GM21528 (cell line): ENCODE data around the gene SUCNR1.
"Not testable (repeated sequence)": the region's sequence is repeated elsewhere in the genome, so short reads cannot be mapped to it uniquely, and the experiment has no call there.

Experiments used
- ATAC-seq: cut with Tn5 transposase; IDR thresholded peaks from one replicate; pipeline ENCODE4 v1.9.1; 2021; ENCODE audit warnings: mild to moderate bottlenecking, moderate library complexity; ENCODE audit not compliant: unreplicated experiment, low FRiP score

Gene SUCNR1

DNA sequence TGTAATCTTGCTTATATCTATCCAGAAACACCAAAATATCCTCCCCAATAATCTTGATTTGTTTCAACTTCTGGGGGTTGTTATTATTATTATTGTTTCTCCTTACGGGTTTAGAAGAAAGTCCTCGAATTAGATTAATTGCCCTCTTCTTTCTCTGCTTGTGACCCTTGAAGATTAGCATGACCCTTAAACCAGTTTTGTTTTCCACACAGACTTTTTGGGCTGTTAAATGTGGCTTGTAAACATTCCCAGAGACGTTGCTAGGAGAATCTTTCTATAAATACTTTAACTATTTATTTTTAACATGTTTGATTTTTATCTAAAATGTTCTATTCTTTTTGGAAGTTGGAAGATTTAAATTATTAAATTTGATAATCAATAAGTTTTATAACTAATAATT, 4.3 kb upstream of the SUCNR1 start:
- ATAC-seq = no peak

DNA sequence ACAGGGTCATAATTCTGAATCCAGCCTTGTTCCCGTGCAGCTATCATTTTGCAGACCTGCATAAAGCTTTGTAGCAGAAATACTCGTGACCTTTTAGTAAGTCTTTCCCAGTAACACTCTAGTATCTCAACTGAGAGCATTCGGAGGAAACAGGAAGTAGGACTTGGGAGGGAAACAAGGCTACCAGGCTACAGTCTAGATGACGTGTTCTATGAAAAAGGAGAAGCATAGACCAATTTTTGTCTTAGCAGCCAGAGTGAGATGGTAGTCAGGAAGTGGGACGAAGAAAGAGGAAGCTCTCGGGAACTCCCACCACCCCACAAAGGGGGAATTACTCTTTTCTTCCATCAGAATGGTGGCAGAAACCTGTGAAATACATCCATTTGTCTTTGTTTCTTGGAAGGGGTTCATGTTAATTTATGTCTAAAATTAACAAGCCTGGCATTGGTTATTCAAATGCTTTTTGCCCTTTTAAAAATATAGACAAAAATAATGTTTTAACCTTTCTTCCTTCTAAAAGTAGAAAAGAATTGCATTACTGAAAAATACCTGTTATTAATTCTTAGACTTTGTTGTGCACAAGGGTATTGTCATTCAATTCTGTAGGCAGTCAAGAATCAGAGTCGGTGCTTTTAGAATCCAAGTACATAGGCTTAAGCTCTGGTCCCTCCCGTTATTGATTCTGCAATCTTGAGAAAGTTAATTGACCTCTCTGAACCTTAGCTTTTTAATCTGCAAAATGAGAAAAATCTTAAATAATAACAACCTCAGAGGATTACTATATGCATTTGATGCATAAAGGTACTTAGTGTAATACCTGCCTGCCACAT, 1.6 kb upstream of the SUCNR1 start:
- peak; percentile 80 for ATAC-seq

DNA sequence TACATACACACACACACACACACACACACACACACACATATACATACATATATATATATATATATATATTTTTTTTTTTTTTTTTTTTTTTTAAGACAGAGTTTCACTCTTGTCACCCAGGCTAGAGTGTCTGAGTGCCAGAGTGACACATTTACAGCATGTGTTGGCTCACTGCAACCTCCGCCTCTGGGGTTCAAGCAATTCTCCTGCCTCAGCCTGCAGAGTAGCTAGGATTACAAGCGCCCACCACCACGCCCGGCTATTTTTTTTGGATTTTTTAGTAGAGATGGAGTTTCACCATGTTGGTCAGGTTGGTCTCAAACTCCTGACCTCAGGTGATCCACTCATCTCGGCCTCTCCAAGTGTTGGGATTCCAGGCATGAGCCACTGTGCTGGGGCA, 636 bp downstream of the SUCNR1 start:
- ATAC-seq = not testable (repeated sequence)

DNA sequence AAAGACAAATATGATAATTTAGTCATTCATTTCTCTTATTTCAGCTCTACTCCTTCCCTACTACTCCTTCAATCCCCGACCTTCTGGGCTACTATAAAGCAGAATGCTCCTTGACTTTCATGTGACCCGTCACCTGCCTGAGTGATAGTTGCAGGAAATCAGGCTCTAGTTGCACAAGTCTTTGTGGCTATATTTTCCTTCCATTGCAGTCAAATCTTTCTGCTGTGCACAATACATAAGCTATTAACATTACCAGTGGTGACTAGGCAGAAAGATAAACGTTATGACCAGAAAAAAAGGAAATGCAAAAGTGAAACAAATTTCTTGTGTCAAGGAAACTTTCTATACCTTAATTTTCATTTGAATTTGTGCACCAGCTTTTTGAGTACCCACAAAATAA, 2.3 kb downstream of the SUCNR1 start:
- ATAC-seq = peak; percentile 59

DNA sequence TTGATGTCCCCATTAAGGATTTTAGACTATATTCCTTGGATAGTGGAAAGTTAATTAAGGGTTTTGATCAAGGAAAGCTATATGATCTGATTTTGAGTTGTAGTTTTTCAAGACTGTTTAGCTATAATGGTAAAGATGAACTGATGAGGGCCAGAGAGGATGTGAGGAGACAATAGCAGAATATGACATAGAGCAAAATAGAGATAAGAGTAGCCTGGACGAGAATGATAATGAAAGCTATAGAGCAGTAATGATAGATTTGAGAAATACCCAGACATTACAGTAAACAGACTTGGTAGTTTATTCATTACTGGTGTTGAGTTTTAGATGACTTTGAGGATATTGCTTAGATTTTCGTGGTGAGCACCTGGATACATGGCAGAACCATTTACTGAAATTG, 3.8 kb downstream of the SUCNR1 start:
- ATAC-seq = no peak

DNA sequence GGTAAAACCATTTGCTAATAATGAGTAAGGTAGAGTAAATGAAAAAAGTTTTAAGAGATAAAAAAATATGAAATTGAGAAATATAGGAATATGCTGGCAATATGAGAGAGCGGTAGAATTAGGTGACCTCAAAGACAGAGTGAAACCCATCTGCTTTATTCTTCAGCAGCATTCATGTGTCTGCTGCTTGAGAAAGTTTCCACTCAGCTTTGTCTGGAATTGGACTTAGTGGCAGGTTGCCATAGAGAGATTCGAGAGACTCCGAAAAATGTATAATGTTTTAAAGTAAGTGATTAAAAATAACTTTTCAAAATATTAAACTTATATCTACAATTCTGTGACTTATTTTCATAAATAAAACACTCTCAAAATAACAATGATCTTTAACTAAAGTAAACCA, 5.0 kb downstream of the SUCNR1 start:
- no peak for ATAC-seq

DNA sequence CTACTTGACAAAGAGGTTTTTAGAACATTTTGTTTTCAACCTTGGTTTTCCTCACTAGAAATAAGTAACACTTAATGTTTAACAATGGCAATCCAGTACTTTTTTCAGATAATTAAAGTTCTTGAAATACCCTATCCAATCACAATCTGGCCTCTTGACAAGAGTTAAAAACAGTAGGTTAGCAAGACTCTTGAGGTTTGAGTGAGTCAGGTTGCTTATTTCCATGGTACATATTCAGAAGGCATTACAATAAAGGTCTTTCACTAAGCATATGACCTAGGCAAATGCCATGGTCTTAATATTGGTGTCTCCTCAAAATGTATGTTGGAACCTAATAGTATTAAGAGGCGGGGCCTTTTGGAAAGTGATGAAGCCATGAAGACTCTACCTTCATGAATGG, 5.6 kb downstream of the SUCNR1 start:
- ATAC-seq = no peak

DNA sequence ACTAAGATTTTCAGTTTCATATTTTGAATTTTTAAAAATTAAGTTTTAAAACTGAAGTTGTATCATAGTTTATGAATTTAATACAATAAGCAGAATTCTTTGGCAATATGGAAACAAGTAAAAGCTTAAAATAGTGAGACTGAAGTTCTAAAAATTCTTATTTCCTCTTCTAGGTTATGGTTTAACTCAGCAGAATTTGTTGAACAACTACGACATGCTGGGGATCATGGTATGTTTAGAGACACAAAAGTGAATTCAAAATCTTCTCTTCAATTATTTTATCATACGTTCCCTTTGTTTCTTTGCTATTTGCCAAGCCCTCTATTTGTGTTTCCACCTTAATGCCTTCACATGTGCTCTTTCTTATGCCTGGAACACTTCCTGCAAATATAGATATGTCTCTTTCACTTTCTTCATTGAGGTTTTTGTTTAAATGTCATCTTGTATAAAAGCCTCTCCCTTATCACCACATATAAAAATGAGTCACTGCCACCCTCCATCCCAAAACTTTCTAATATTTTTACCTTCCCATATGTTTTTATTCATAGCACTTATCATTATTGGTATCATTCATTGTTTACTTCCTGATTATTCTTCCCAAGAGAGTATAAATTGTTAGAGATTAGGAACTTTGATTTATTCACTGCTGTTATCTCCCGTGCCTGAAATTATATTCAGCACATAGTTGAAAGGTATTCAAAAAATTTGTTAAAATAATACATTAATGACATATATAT, 6.4 kb downstream of the SUCNR1 start:
- no peak for ATAC-seq

DNA sequence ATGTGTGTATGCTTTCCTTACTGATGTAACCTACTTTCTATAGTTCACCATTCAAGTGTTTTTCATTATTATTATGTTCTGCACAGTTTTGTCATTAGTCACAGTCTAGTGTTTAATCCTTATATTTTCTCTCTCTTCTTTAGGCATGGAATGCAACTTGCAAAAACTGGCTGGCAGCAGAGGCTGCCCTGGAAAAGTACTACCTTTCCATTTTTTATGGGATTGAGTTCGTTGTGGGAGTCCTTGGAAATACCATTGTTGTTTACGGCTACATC, 6.9 kb downstream of the SUCNR1 start:
- no peak for ATAC-seq

DNA sequence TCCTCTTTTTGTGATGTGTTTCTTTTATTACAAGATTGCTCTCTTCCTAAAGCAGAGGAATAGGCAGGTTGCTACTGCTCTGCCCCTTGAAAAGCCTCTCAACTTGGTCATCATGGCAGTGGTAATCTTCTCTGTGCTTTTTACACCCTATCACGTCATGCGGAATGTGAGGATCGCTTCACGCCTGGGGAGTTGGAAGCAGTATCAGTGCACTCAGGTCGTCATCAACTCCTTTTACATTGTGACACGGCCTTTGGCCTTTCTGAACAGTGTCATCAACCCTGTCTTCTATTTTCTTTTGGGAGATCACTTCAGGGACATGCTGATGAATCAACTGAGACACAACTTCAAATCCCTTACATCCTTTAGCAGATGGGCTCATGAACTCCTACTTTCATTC, 7.7 kb downstream of the SUCNR1 start:
- ATAC-seq = no peak

DNA sequence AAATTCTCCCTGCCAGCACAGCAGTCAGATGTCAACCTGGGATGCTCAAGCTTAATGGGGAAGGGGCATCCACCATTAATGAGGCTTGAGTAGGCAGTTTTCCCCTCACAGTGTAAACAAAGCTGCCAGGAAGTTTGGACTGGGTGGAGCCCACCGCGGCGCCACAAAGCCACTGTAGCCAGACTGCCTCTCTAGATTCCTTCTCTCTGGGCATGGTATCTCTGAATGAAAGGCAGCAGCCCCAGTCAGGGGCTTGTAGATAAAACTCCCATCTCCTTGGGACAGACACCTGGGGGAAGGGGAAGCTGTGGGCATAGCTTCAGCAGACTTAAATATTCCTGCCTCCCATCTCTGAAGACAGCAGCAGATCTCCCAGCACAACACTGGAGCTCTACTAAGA, 12.0 kb downstream of the SUCNR1 start:
- ATAC-seq = not testable (repeated sequence)

DNA sequence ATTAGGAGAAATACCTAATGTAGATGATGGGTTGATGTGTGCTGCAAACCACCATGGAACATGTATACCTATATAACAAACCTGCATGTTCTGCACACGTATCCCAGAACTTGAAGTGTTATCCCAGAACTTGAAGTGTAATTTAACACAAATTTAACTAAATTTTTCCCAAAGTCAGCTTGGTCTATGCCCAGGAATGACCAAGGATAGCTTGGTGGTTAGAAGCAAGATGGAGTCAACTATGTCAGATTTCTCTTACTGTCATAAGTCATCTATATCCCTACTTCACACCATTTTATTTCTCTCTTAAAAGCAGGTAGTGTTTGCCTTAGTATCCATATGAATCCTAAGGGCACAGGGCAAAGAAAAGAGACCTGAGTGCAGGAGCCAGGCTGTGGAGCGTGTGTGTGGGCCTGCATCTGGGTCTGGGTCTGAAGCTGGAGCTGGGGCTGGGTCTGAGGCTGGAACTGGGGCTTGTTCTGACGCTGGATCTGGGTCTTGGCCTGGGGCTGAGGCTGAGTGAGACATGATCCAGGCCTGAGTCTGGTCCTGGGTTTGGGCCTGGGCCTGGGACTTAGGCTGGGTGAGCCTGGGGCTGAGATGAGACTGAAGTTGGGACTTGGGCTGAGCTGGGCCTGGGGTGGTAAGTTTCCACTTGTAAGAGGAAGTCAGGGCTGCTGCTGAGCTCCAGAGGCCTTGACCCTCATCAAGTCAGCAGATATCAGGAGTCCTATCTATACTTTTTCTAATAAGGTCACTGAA, 14.2 kb downstream of the SUCNR1 start:
- ATAC-seq = not testable (repeated sequence)

DNA sequence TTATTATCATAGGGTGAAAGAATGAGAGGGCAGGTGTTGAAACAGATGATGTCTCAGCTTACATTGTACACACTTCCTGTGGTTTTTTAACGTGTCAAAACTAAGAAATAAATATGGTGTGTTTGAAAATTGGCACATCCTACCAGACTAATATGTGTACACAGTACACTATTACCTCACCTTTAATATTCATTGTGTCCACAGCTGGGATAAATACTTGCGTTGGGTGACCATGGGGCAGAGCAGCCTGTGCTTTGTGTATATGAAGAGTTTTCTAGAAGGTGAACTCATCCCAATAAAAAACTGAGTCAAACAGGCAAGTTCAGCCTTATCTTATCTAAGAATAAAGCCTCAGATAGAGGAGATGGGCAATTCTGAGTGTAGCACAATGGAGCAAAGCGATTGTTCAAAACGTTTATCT, 17.3 kb downstream of the SUCNR1 start:
- no peak for ATAC-seq

DNA sequence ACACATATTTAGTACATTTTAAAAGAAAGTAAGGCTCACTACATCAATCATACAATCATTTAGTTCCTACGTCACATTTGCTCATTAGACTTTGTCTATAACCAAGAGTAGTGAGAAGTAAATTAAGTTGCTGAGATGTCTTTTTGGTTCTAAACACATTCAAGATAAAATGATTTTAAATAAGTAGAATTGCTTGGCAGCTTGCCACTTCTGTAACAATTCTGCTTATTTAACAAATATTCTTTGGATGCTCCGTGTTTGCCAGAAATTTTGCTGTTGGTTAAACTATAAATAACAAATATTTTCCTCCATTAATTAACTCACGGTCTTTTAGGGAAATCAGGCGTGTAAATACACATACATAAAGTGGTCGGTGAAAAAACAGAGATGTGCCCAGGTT, 18.3 kb downstream of the SUCNR1 start:
- ATAC-seq = no peak

DNA sequence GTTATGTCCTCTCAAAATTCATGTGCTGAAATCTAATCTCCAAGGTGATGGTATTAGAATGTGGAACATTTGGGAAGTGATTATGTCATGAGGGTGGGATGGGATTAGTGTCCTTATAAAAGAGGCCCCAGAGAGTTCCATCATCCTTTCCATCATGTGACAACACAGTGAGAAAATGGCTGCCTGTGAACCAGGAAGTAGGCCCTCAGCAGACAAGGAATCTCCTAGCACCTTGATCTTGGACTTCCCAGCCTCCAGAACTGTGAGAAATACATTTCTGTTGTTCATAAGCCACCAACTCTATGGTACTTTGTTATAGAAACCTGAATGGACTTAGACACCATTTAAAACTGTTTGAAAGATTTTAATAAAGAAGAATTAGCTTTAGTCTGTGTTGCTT, 20.8 kb downstream of the SUCNR1 start:
- ATAC-seq = no peak

DNA sequence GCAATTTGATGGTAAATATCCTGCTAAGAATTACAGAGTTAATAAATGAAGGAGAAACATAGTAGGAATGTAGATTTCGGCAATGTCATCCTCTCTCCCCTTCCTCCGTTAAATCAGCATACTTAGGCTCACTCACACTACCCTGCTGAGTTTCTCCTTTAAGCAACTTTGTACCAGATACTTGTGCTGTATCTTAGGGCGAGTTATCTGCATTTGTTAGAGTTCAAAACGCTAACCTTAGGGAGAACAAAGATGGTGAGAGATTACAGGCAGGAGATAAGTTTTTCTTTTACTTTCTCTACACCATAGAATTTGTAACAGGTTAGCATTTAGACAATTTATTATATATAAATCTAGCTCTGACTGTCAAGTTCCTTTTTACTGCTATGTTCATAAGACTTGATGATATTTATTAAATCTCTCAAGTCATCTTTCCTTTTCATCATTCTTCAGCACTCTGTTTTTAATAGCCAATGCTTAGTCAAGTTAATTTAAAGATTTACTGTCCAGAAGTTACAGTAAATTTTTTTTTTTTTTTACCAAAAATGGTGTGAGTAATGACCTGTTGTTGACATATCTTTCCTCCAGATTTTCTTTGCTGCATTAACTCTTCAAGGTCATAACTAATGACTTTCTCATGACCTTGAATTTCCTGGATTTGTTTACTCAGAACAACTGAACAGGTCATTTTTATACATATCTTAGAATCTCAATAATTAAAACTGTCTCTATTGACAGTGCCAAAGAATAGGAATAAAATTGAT, 22.2 kb downstream of the SUCNR1 start:
- ATAC-seq = no peak

DNA sequence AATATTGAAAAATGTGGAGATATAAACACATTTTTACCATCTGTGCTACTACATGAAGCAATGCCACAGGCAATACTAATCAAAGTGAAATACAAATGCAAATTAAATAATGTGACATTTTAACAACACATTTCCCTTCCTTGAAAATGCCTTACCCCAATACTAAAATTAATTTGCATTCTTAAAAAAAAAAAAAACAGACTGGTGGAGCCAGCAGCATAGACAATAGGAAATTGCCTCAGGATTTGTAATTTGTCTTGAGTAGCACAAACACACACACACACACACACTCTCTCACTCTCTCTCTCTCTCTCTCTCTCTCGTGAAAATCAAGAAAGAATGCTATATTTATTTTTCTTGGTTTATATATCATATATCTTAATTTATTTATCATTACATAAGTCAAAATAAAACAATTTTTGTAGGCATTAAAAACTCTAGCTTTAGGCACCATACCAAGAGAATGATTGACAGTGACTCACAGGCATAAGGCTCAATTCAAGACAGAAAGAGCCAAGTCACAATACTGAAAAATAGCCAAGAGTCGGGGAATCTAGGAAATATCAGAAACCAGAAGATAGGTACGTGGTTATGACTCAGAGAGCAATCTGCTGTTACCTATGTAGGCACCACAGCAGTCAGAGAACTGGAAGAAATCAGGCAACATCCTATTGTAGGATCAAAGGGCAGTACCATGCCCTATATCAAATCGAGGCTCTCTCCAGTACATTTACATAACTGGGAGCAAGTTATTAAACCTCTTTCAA, 23.0 kb downstream of the SUCNR1 start:
- no peak for ATAC-seq

DNA sequence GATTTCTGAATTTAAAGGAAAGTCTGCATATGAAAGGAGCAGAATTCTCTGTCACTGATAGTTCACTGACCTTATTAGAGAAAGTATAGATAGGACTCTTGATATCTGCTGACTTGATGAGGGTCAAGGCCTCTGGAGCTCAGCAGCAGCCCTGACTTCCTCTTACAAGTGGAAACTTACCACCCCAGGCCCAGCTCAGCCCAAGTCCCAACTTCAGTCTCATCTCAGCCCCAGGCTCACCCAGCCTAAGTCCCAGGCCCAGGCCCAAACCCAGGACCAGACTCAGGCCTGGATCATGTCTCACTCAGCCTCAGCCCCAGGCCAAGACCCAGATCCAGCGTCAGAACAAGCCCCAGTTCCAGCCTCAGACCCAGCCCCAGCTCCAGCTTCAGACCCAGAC, 24.7 kb downstream of the SUCNR1 start:
- ATAC-seq = not testable (repeated sequence)

DNA sequence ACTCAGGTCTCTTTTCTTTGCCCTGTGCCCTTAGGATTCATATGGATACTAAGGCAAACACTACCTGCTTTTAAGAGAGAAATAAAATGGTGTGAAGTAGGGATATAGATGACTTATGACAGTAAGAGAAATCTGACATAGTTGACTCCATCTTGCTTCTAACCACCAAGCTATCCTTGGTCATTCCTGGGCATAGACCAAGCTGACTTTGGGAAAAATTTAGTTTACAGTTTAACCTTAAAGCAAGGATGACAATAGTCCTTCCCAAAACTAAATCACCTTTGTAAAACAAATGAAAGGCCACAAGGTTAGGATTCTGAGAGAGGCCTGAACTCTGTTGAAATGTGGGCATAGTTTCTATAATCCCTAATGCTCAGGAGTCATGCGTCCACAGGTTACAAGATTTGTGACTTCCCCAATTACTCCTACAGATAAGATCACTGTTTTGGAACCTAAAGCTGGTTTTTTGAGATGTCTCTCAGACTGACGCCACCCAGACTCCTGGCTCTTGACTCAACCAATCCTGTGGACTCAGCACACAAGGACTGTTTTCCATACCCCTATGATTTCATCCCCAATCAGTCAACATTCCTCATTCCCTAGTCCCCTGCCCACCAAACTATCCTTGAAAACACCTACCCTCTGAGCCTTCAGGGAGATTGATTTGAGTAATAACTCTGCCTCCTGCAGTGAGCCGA, 25.3 kb downstream of the SUCNR1 start:
- ATAC-seq = not testable (repeated sequence)
